Retinal pigment epithelial cell (primary cell): Measurements from ENCODE around the gene GRID1.

Experiments
- DNase-seq: peaks from one replicate; pipeline ENCODE4 v3.0.0-alpha.2; 2010; ENCODE audit warnings: low read depth
- H3K4me3 ChIP-seq: 2 replicates; pipeline ENCODE4 v1.5.1; 2011; ENCODE audit warnings: mild to moderate bottlenecking, low read length, control low read depth, moderate library complexity
- CTCF ChIP-seq: conservative IDR thresholded peaks from 2 replicates; pipeline ENCODE4 v1.5.1; 2011; ENCODE audit warnings: low read depth, low read length, control low read depth, inconsistent platforms

The GRID1 gene

GRCh38 chr10:85918371-85918770, 448.2 kb downstream of the GRID1 start:
- no peak for DNase-seq
- TF ChIP-seq CTCF, result no peak
- H3K4me3 ChIP-seq, result no peak overlapping the region

- no peak overlapping the region for H3K4me3 ChIP-seq
- no peak for TF ChIP-seq CTCF
- DNase-seq, result no peak
Measured at GRCh38 chr10:85917601-85918000, 449.0 kb downstream of the GRID1 start.

- TF ChIP-seq CTCF, result no peak
- DNase-seq, result no peak
- no peak overlapping the region for H3K4me3 ChIP-seq
Measured at GRCh38 chr10:85916994-85917573, 449.5 kb downstream of the GRID1 start.

GRCh38 chr10:85916286-85916685, 450.3 kb downstream of the GRID1 start:
- no peak overlapping the region for H3K4me3 ChIP-seq
- no peak for TF ChIP-seq CTCF
- DNase-seq, result no peak

- no peak overlapping the region for H3K4me3 ChIP-seq
- no peak for DNase-seq
- no peak for TF ChIP-seq CTCF
Measured at GRCh38 chr10:85915245-85915846, 451.2 kb downstream of the GRID1 start.

GRCh38 chr10:85914720-85915119, 451.9 kb downstream of the GRID1 start:
- DNase-seq, result no peak
- H3K4me3 ChIP-seq, result no peak overlapping the region
- no peak for TF ChIP-seq CTCF

GRCh38 chr10:85908462-85908861, 458.1 kb downstream of the GRID1 start:
- DNase-seq, result no peak
- no peak for TF ChIP-seq CTCF
- no peak overlapping the region for H3K4me3 ChIP-seq
